HG03571 (cell line): Measurements from ENCODE around the gene HTR1E.
"Not testable (repeated sequence)": the region's sequence is repeated elsewhere in the genome, so short reads cannot be mapped to it uniquely, and the experiment has no call there.

ENCODE experiments used
- ATAC-seq: cut with Tn5 transposase; IDR thresholded peaks from one replicate; pipeline ENCODE4 v1.9.1; 2021; ENCODE audit not compliant: unreplicated experiment

The HTR1E gene

DNA sequence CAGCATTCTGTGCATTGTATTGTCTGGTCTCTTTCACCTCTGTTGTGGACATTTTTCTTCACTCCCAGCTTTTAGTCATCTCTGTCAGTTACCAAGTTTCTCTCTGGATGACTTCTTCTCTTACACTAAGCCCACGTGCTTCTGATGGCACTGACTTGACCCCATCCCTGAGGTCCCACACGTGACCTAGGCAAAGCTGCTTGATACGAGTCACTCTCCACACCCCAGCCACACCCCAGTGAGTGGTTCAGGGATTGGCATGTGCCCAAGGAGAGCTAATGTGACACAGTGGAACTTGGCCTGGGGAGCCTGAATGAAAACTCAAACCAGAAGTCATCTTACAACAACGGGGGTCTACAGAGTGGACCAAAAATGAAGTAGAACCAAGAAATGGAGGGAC, 32.2 kb downstream of the HTR1E start:
- no peak for ATAC-seq

DNA sequence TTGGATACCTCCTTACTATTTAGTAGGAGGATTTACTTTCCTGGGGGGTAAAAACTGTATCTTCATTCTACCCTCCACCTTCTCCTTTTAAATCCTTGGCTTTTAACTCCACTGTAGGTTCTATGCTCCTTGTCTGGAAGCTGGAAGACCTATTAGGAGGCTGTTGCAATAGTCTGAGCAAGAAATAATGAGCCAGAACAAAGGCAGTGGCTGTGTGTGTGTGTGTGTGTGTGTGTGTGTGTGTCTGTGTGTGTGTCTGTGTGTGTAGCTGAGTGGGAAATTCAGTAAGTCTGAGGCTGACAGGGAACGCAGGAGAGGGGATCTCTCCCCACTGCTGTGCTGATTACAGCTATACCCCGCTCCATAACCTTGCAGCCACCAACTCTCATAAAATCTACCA, 35.8 kb downstream of the HTR1E start:
- ATAC-seq = no peak

DNA sequence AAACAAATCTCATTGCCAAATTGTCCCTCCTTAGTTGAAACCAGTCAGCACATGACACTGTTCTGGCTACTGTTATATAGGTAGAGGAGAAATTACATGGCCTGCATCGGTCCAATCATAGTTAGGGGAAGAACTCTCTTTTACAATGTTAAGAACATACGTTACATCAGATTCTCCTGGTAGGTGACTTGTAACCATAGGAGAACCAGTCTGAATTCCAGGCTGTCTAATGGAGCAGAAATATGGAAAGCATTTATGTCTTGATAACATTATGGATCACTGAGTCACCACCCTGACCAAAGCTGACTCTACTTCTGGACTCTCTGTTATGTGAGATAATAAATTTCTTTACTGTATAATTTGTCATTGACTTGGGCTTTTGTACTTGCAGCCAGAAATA, 40.9 kb downstream of the HTR1E start:
- no peak for ATAC-seq

DNA sequence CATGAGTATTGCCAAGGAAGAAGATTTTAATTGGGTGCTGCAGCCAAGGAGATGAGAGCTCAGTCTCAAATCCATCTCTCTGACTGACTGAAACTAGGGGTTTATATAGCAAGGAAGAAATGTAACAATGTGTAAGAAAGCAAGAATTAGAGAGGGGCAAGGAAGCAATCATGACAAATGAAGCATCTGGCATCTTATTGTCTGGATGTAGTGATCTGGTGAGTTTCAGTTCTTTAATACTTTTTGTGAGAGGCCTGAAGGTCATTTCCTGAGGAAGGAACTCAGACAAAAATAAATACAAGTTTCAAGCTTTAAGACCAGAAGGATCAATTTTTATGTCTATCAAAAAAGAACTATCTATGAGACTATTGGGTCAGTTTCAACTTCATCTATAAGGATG, 64.2 kb downstream of the HTR1E start:
- no peak for ATAC-seq

DNA sequence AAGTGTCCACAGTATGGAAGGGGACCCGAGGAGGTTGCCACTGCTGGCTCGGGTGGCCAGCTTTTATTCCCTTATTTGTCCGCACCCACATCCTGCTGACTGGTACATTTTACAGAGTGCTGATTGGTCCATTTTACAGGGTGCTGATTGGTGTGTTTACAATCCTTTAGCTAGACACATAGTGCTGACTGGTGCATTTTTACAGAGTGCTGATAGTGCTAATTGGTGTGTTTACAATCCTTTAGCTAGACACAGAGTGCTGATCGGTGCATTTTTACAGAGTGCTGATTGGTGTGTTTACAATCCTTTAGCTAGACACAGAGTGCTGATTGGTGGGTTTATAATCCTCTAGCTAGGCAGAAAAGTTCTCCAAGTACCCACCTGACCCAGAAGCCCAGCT, 65.1 kb downstream of the HTR1E start:
- ATAC-seq = not testable (repeated sequence)

DNA sequence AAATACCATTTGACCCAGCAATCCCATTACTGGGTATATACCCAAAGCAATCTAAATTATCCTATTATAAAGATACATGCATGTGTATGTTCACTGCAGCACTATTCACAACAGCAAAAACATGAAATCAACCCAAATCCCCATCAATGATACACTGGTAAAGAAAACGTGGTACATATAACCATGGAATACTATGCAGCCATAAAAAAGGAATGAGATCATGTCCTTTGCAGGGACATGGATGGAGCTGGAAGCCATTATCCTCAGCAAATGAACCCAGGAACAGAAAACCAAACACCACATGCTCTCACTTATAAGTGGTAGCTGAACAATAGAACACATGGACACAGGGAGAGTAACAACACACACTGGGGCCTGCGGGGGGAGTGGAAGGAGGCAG, 69.2 kb downstream of the HTR1E start:
- ATAC-seq = not testable (repeated sequence)

DNA sequence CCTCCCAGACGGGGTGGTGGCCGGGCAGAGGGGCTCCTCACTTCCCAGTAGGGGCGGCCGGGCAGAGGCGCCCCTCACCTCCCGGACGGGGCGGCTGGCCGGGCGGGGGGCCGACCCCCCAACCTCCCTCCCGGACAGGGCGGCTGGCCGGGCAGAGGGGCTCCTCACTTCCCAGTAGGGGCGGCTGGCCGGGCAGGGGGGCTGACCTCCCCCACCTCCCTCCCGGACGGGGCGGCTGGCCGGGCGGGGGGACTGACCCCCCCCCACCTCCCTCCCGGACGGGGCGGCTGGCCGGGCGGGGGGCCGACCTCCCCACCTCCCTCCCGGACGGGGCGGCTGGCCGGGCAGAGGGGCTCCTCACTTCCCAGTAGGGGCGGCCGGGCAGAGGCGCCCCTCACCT, 72.3 kb downstream of the HTR1E start:
- ATAC-seq = not testable (repeated sequence)

DNA sequence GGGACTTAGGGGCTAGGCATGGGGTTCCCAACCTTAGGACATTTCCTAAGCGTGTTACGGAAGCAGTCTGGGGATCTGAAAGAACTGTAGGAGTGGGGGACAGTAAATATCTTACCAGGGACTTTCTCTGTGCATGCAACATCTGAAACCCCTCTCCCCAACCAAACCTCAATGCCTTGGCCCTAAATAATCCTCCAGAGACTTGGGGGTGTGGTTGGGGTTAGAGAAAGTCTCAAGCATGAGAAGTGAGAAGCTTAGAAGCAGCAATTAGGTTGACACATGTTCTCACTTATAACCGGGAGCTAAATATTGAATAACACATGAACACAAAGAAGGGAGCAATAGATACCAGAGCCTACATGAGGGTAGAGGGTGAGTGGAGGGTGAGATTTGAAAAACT, 74.7 kb downstream of the HTR1E start:
- ATAC-seq = no peak

DNA sequence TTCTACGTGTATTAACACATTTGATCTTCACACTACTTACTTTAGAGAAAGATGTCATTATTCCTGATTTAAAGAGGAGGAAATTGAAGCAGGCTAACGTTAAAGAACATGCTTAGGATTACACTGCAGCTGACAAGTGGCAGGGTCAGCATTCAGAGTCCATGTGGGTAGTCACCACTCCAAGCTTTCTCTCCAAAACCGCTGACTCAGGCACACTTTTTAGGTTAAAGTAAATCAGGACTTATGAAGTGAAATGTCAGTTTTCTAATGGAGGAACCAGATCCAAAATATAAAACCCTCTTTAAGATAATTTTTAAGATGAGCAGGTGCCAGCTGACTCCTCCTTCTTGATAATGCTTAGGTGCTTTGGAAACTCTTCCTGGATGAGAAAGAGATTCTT, 75.4 kb downstream of the HTR1E start:
- no peak for ATAC-seq

DNA sequence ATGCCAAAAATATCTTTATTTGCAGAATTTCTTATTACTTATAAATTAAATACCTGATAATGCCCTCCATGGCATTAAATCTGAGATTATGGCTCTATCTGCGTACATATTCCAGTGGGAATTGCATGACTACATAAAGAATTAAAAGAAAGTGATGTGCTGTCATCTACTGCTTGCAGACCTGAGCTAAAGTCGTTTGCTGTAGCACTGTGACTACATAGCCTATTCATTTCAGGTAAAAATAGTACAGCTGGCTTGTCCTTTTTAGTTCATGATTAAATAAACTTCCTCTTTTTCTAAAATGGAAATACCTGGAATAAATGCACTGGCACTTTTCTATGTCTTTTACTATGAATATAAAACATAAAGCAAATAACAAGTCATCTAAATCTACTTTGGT, 79.4 kb downstream of the HTR1E start:
- ATAC-seq = no peak

DNA sequence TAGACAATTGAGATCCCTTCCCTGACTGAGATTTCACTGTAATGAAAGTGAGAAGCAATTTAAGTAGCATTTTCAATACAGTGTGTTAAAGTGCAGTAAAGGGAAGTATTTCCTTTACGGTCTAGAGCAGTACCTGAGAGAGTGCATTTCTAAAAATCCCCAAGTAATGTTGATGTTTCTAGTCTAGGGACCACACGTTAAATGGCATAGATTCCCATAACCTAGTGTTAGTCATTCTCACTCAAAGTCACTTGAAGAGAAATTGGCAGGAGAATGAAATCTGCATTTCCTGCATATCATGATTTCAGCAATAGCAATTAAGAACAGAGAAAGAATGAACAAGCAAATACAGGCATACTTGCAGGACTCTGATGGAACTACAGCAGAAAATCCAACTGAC, 89.7 kb downstream of the HTR1E start:
- no peak for ATAC-seq

DNA sequence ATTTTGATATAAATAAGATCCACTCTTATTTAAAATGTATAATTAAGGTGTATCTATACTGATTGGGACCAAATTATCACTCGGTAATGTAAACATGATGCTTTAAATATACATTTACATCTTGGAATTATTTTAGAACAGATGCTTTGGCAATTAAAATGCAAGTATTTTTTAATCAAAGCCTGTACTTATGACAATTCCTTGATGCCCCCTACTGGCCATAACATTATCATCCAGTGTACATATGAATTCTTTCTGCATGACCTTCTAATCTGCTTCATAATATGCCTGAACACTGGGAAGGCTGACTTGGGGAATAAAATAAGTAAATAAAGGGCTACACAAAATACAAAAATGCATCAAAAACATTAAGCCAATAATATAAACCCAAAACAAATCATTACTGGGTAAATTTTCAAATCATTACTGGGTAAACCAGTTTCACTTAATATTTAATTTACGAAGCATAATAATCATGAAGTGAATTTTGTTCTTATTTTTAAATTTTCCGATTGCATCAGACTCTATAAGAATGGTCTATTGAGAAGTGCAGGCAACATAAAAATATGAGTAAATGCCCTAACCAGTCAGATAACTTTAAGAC, 92.5 kb downstream of the HTR1E start:
- ATAC-seq = no peak

DNA sequence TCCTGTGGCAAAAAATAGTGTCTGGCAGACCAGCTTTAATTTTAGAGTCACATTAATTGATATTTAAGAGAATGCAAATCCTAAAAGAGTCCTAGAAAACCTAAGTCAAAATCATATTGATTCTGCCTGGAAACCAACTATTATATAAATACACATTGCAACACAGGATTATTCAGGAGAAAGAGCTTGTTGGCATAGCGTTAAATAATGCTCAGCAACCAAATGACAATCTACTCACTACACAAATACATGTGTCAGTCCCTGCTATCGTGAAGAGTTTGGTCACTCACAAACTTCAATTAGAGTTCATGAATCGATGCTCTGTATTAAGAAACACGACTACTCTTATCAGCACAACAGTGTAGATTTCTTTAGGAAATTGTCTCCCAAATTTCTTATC, 103.4 kb downstream of the HTR1E start:
- no peak for ATAC-seq

DNA sequence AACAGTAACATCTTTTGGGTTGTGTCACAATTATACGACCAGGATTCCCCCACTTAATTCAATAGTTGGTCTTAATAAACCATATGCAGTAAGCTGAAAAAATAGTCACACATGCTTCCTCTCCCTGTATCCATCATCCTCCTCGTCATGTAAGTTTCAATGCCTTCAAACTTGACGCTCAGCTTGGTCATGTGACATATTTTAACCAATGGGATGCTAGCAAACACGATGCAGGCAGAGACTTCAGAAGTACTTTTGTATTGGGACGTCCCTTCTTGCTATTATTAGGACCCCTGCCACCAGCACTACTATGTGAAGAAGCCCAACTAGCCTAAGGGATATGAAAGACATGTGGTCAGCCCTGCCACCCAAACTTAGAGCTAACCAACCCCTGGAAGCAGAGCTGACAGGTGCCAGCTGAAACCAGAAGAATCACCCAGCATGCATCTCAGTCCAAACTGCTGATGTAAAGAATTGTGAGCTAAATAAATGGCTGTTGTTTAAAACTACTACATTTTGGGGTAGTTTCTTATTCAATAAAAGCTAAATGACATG, 108.3 kb downstream of the HTR1E start:
- no peak for ATAC-seq

DNA sequence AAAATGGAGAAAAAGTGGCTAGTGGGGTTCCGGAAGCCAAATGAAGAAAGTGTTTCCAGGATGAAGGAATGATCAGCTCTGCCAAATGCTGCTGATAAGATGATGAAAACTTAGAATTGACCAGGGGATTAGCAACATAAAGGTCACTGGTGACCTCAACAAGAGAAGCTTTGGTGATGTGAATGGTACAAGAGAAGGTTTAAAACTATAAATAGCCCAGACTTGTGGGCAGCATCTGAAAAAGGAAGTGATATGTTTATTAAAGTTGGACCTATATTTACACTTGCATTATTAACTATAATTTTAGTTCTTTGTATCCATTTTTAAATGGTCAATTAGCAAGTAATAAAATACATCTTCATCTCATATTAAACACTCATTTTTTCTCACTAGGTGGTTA, 112.5 kb downstream of the HTR1E start:
- no peak for ATAC-seq

DNA sequence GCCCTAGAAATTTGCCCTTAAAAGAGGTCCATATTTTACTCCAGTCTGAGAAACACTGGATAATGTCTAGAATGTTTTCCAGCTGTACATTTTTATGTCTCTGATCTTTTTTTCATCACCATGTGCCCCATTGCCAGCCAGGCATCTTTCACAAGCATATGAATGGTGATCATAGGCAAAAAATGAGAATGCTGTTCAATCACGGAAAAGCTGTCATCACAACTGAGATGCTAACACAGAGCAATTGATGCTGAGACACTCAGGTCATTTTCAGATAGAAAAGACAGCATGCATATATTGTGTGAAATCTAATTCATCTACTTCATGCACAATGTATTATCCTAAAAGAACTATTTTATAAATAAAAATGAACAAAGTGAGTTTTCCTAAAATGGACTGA, 116.0 kb downstream of the HTR1E start:
- no peak for ATAC-seq

DNA sequence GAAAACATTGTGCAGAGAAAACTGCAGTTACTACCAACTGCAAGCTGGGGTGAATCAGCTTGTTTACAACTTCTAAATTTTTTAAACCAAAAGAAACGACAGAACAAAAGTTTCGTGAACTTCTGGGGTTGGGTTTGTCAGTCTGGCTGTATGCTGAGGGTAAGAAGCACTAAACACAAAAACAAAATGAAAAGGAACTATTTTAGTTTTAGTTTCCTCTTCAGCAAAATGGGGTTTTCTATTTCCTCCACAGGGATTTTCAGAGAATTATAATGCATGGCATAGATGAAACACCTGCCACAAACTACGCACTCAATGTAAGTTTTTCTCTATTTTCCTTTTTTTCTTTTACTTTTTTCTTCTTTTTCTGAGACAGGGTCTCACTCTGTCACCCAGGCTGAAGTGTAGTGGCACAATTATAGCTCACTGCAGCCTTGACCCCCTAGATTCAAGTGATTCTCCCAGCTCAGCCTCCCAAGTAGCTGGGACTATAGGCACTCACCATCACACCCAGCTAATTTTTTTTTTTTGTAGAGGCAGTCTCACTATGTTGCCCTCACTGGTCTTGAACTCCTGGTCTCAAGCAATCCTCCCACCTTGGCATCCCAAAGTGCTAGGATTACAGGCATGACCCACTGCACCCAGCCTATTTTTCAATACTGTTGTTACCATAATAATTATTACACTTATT, 117.0 kb downstream of the HTR1E start:
- ATAC-seq = no peak

DNA sequence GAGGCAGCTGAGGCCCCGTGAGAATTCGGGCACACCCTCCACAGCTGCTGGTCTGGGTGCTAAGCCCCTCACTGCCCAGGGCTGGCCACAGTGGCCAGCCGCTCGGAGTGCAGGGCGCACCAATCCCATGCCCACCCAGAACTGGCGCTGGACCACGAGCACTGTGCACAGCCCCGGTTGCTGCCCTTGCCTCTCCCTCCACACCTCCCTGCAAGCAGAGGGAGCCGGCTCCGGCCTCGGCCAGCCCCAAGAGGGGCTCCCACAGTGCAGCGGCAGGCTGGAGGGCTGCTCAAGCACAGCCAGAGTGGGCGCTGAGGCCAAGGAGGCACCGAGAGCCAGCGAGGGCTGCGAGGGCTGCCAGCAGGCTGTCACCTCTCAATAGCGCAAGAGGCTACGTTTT, 122.6 kb downstream of the HTR1E start:
- no peak for ATAC-seq

DNA sequence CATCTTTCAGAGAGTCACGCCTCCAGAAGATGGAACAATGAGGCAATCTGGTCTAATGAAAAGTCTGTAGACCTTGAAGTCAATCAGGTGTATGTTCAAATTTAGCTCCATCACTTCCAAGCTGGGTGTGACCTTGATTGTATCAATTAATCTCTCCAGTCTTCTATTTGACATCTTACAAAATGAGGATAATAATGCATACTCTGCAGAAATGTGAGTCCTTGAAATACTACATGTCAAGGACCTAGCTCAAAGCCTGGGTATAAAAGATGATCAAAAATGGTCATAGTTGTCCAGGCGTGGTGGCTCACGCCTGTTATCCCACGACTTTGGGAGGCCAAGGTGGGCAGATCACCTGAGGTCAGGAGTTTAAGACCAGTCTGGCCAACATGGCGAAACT, 127.8 kb downstream of the HTR1E start:
- no peak for ATAC-seq
